Stimulated activated CD4-positive, alpha-beta T cell treated with anti-CD3 and anti-CD28 coated beads, Interleukin-15, amount 100 ng/mL, for 1 hour (primary cell): Measurements from ENCODE around the gene NCAPG2.

Source experiments
- DNase-seq, 2 donors: peaks; one replicate each; pipeline ENCODE4 v3.0.0-alpha.2; 2020; ENCODE audit warnings: low read depth in 1 of 2, low spot score in 1 of 2

Gene NCAPG2

GRCh38 chr7:158581440-158582088 is 123.0 kb downstream of the NCAPG2 start:
- no peak for DNase-seq
